GM18520 (cell line): Measurements from ENCODE around the gene TNS3.
"Not testable (repeated sequence)": the region's sequence is repeated elsewhere in the genome, so short reads cannot be mapped to it uniquely, and the experiment has no call there.

Source experiments
- ATAC-seq: cut with Tn5 transposase; IDR thresholded peaks from one replicate; pipeline ENCODE4 v1.9.1; 2021; ENCODE audit not compliant: unreplicated experiment

TNS3 gene

GRCh38 chr7:47474937-47475879 is 106.7 kb downstream of the TNS3 start:
- peak; percentile 59 for ATAC-seq

- no peak for ATAC-seq
Observed at GRCh38 chr7:47474211-47474936, 107.5 kb downstream of the TNS3 start.

- no peak for ATAC-seq
Observed at GRCh38 chr7:47473499-47474210, 108.3 kb downstream of the TNS3 start.

GRCh38 chr7:47472444-47473157 is 109.3 kb downstream of the TNS3 start:
- no peak for ATAC-seq

GRCh38 chr7:47471831-47472230 is 110.1 kb downstream of the TNS3 start:
- no peak for ATAC-seq

- ATAC-seq: no peak
Observed at GRCh38 chr7:47471358-47471703, 110.6 kb downstream of the TNS3 start.

- no peak for ATAC-seq
Observed at GRCh38 chr7:47470567-47471357, 111.1 kb downstream of the TNS3 start.

- not testable (repeated sequence) for ATAC-seq
Observed at GRCh38 chr7:47469846-47470245, 112.1 kb downstream of the TNS3 start.

GRCh38 chr7:47466832-47467231 is 115.1 kb downstream of the TNS3 start:
- ATAC-seq: no peak

- ATAC-seq: no peak
Observed at GRCh38 chr7:47465191-47465590, 116.7 kb downstream of the TNS3 start.

- no peak for ATAC-seq
Observed at GRCh38 chr7:47464266-47464665, 117.6 kb downstream of the TNS3 start.

GRCh38 chr7:47461746-47462145 is 120.2 kb downstream of the TNS3 start:
- ATAC-seq: no peak

GRCh38 chr7:47461161-47461560 is 120.8 kb downstream of the TNS3 start:
- no peak for ATAC-seq

- ATAC-seq: no peak
Observed at GRCh38 chr7:47460251-47460989, 121.5 kb downstream of the TNS3 start.

- no peak for ATAC-seq
Observed at GRCh38 chr7:47458486-47458885, 123.4 kb downstream of the TNS3 start.

GRCh38 chr7:47458057-47458456 is 123.9 kb downstream of the TNS3 start:
- no peak for ATAC-seq

GRCh38 chr7:47456210-47456955 is 125.5 kb downstream of the TNS3 start:
- no peak for ATAC-seq

GRCh38 chr7:47455872-47456185 is 126.1 kb downstream of the TNS3 start:
- no peak for ATAC-seq
